Skeletal muscle satellite cell (primary cell): Measurements from ENCODE around the gene WDR20.
"Not testable (repeated sequence)": the region's sequence is repeated elsewhere in the genome, so short reads cannot be mapped to it uniquely, and the experiment has no call there.

Experiments used
- H3K27me3 ChIP-seq: 2 replicates; pipeline ENCODE4 v1.7.0; 2013; ENCODE audit warnings: low read length; ENCODE audit not compliant: control insufficient read depth, insufficient read depth
- H3K36me3 ChIP-seq: 2 replicates; pipeline ENCODE4 v1.7.0; 2013; ENCODE audit warnings: mild to moderate bottlenecking, control low read depth, low read length; ENCODE audit not compliant: insufficient read depth
- H3K4me1 ChIP-seq: 2 replicates; pipeline ENCODE4 v1.7.0; 2013; ENCODE audit warnings: low read length; ENCODE audit not compliant: control insufficient read depth, insufficient read depth
- H3K4me2 ChIP-seq: 2 replicates; pipeline ENCODE4 v1.7.0; 2013; ENCODE audit warnings: mild to moderate bottlenecking, low read length
- H3K4me3 ChIP-seq: 2 replicates; pipeline ENCODE4 v1.7.0; 2013; ENCODE audit warnings: low read length
- H3K9ac ChIP-seq: 2 replicates; pipeline ENCODE4 v1.7.0; 2013; ENCODE audit warnings: mild to moderate bottlenecking, low read depth, low read length, moderate library complexity
- H3K9me3 ChIP-seq: replicated peaks from 2 replicates; pipeline ENCODE4 v1.7.0; 2013; ENCODE audit warnings: mild to moderate bottlenecking, control low read depth, low read length

Gene WDR20

GRCh38 chr14:102154121-102154520 is 14.4 kb downstream of the WDR20 start:
- no peak overlapping the region for H3K9ac ChIP-seq
- H3K36me3 ChIP-seq, result peaks cover 11% of the 10 kb centered on the region
- no peaks in the 10 kb centered on the region for H3K9me3 ChIP-seq
- H3K4me1 ChIP-seq, result peaks cover 13% of the 10 kb centered on the region
- H3K4me3 ChIP-seq, result no peak overlapping the region
- H3K4me2 ChIP-seq, result no peak overlapping the region
- no peaks in the 10 kb centered on the region for H3K27me3 ChIP-seq

- no peak overlapping the region for H3K4me3 ChIP-seq
Observed at GRCh38 chr14:102154821-102155549, 15.3 kb downstream of the WDR20 start.

GRCh38 chr14:102157346-102157745 is 17.6 kb downstream of the WDR20 start:
- Histone ChIP-seq H3K4me3 (no peak overlapping the region), H3K9me3 (no peaks in the 10 kb centered on the region), H3K4me2 (no peak overlapping the region), H3K27me3 (no peaks in the 10 kb centered on the region), H3K9ac (no peak overlapping the region), H3K36me3 (peaks cover 10% of the 10 kb centered on the region), H3K4me1 (peaks cover 13% of the 10 kb centered on the region)

More at GRCh38 chr14:102154821-102155549, 15.3 kb downstream of the WDR20 start:
- no peaks in the 10 kb centered on the region for H3K9me3 ChIP-seq
- H3K9ac ChIP-seq, result no peak overlapping the region
- peaks cover 11% of the 10 kb centered on the region for H3K36me3 ChIP-seq
- no peaks in the 10 kb centered on the region for H3K27me3 ChIP-seq
- peaks cover 13% of the 10 kb centered on the region for H3K4me1 ChIP-seq
- no peak overlapping the region for H3K4me2 ChIP-seq

- Histone ChIP-seq H3K4me2 (no peak overlapping the region), H3K27me3 (no peaks in the 10 kb centered on the region), H3K36me3 (peaks cover under 1% of the 10 kb centered on the region), H3K9ac (no peak overlapping the region), H3K4me3 (no peak overlapping the region), H3K9me3 (no peaks in the 10 kb centered on the region), H3K4me1 (peaks cover 13% of the 10 kb centered on the region)
Observed at GRCh38 chr14:102158797-102159196, 19.1 kb downstream of the WDR20 start.

- Histone ChIP-seq H3K36me3 (no peaks in the 10 kb centered on the region), H3K9ac (no peak overlapping the region), H3K4me1 (peaks cover 11% of the 10 kb centered on the region)
Observed at GRCh38 chr14:102159841-102160240, 20.1 kb downstream of the WDR20 start.

GRCh38 chr14:102162487-102162886 is 22.8 kb downstream of the WDR20 start:
- Histone ChIP-seq H3K36me3 (no peaks in the 10 kb centered on the region), H3K27me3 (no peaks in the 10 kb centered on the region), H3K4me1 (peaks cover 5% of the 10 kb centered on the region), H3K9ac (no peak overlapping the region), H3K4me3 (no peak overlapping the region), H3K4me2 (no peak overlapping the region), H3K9me3 (no peaks in the 10 kb centered on the region)

More at GRCh38 chr14:102159841-102160240, 20.1 kb downstream of the WDR20 start:
- Histone ChIP-seq H3K27me3 (no peaks in the 10 kb centered on the region), H3K9me3 (no peaks in the 10 kb centered on the region), H3K4me2 (no peak overlapping the region), H3K4me3 (no peak overlapping the region)

- peaks cover 5% of the 10 kb centered on the region for H3K4me1 ChIP-seq
- no peaks in the 10 kb centered on the region for H3K36me3 ChIP-seq
- H3K9ac ChIP-seq, result no peak overlapping the region
- no peak overlapping the region for H3K4me2 ChIP-seq
- H3K9me3 ChIP-seq, result no peaks in the 10 kb centered on the region
- no peak overlapping the region for H3K4me3 ChIP-seq
- no peaks in the 10 kb centered on the region for H3K27me3 ChIP-seq
Observed at GRCh38 chr14:102164241-102164641, 24.5 kb downstream of the WDR20 start.

GRCh38 chr14:102164965-102165364 is 25.3 kb downstream of the WDR20 start:
- no peak overlapping the region for H3K4me2 ChIP-seq
- H3K4me3 ChIP-seq, result no peak overlapping the region
- no peak overlapping the region for H3K9ac ChIP-seq
- no peaks in the 10 kb centered on the region for H3K9me3 ChIP-seq
- H3K4me1 ChIP-seq, result peaks cover 5% of the 10 kb centered on the region
- H3K27me3 ChIP-seq, result no peaks in the 10 kb centered on the region
- no peaks in the 10 kb centered on the region for H3K36me3 ChIP-seq

GRCh38 chr14:102170061-102170460 is 30.4 kb downstream of the WDR20 start:
- H3K27me3 ChIP-seq, result no peaks in the 10 kb centered on the region
- no peaks in the 10 kb centered on the region for H3K36me3 ChIP-seq
- H3K4me3 ChIP-seq, result no peak overlapping the region
- peaks cover under 1% of the 10 kb centered on the region for H3K4me1 ChIP-seq
- H3K9ac ChIP-seq, result no peak overlapping the region
- H3K9me3 ChIP-seq, result no peaks in the 10 kb centered on the region
- H3K4me2 ChIP-seq, result no peak overlapping the region

GRCh38 chr14:102171173-102172020 is 31.7 kb downstream of the WDR20 start:
- no peak overlapping the region for H3K4me2 ChIP-seq
- no peaks in the 10 kb centered on the region for H3K4me1 ChIP-seq
- H3K9ac ChIP-seq, result no peak overlapping the region
- H3K27me3 ChIP-seq, result no peaks in the 10 kb centered on the region
- no peaks in the 10 kb centered on the region for H3K36me3 ChIP-seq
- no peaks in the 10 kb centered on the region for H3K9me3 ChIP-seq
- H3K4me3 ChIP-seq, result no peak overlapping the region

- not testable (repeated sequence) for H3K27me3 ChIP-seq, H3K9me3 ChIP-seq, H3K4me2 ChIP-seq, H3K4me3 ChIP-seq, H3K4me1 ChIP-seq, H3K9ac ChIP-seq, H3K36me3 ChIP-seq
Observed at GRCh38 chr14:102172021-102172272, 32.2 kb downstream of the WDR20 start.

- H3K36me3 ChIP-seq, H3K9me3 ChIP-seq, H3K4me3 ChIP-seq, H3K4me2 ChIP-seq, H3K27me3 ChIP-seq, H3K4me1 ChIP-seq, H3K9ac ChIP-seq: not testable (repeated sequence)
Observed at GRCh38 chr14:102172721-102173120, 33.0 kb downstream of the WDR20 start.
